SW 1271 (cell line): ENCODE results near the gene GGT5.
A peak's percentile ranks its signal among the peaks of the same experiment; 100 is the strongest.
"Not testable (repeated sequence)": the region's sequence is repeated elsewhere in the genome, so short reads cannot be mapped to it uniquely, and the experiment has no call there.

Source experiments
- DNase-seq, 2 experiments: peaks; one replicate each; lab custom pipeline; 2025; lab: John Stamatoyannopoulos, UW

The GGT5 gene, protein sequence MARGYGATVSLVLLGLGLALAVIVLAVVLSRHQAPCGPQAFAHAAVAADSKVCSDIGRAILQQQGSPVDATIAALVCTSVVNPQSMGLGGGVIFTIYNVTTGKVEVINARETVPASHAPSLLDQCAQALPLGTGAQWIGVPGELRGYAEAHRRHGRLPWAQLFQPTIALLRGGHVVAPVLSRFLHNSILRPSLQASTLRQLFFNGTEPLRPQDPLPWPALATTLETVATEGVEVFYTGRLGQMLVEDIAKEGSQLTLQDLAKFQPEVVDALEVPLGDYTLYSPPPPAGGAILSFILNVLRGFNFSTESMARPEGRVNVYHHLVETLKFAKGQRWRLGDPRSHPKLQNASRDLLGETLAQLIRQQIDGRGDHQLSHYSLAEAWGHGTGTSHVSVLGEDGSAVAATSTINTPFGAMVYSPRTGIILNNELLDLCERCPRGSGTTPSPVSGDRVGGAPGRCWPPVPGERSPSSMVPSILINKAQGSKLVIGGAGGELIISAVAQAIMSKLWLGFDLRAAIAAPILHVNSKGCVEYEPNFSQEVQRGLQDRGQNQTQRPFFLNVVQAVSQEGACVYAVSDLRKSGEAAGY

DNA sequence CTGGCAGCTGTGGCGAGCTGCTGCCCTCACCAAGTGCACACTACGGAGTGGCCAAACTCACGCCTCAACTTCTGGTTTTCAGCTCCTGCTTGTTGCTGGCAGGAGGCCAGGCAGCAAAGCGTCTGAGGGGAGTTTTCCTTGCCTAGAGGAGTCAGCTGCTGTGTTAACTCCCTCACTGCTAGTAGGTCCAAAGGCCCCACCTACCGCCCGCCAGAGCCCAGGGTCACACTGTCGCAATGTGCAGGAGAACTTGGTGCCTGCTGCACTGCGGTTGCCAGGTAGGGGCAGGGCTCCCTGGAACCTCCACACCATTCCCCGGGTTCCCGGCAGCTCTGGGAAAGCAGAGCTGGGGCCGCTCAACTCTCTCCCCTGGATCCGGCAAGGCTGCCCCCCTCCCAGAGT, at the start of gene GGT5:
Gene GGT5 (minus strand): TSS at position 53 of the 402 bp plus-strand sequence. CDS start 357 bp downstream, outside the sequence.
- not testable (repeated sequence) for DNase-seq

DNA sequence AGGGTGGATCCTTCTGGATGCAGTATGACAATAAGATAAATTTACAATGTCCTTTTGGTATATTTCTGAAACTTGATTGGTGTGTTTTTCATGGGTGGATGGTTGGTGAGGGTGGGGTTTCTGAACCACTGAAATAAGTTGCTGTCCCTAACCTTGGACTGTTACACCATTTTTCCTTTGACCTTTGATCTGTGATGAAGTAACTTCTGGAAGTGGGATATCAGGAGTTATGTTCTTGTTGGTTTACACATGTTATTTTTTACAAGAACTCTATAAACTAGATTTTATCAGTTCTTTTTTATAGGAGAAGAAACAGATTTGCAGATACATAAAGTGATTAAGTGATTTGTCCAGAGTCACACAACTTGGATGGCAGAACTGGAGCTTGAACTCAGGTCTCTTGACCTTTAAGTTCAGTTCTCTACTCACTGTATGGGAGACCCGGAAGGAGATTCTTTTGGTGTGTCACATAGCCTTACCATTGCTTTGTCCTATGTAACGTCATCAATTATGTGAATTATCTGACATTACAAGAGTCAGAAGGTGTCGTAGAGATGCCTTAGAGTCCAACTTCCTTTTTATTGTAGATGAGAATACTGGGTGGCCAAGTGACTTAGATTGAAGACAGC, 47.4 kb upstream of the GGT5 start:
- not testable (repeated sequence) for DNase-seq

GRCh38 chr22:24291515-24292201, 46.8 kb upstream of the GGT5 start:
- DNase-seq = no peak

- no peak for DNase-seq
Observed at GRCh38 chr22:24290459-24290858, 45.6 kb upstream of the GGT5 start.

DNA sequence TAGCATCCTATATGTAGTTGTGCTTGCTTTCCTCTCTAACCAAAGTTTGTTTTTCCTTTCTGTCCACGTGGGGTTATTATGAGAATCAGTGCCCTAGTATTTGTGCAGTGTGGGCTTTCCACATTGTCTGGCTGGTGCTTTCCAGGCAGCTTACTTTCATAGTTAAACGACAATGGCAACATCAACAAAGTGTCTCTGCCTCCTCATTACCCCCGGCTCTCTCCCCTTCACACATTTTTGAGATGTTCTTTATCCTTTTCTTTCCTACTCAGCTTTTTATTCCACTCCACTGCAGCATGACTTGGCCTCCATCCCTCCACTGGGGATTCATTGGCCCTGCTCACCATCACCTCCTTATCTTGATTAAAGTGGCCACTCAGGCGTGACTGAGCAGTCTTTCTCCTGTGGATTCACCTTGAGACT, 44.9 kb upstream of the GGT5 start:
- no peak for DNase-seq

GRCh38 chr22:24289114-24289513, 44.2 kb upstream of the GGT5 start:
- DNase-seq = peak in 1 of 2 experiments; percentile 42

DNA sequence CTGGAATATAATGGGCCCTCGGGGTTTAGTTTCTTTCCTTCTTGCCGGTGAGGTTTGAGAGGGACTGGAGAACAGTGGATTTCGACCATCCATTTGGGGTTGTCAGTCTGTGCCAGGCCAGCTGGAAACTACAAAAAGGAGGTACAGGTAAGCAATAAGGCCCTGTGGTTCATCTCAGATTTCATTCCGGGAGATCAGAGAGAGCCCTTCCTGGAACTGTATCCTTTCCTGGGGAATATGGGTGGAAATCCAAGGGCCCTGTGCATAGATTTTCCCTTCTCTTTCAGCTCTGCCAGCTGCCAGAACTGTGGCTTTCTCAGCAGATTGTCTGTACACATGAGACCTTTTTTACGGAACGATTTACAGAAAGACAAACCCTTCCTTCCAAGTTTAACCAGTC, 42.9 kb upstream of the GGT5 start:
- DNase-seq = not testable (repeated sequence)

DNA sequence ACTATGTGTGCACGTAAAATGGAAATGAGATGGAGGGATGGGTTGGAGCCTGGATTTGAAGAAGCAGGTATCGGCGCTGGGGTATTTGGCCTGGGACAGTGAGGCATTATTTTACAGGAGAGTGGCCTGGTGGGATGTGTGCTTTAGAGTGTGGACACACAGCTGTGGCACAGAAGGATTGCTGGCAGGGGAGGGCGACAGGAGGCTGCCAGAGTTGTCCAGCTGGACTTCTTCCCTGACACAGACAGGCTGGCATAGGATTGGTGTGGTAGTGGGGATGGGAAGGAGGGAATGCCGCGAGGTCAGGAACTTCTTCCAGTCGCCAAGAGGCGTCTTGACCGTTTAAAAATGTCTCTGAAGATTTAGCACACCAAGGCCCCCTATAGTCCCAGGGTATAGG, 42.3 kb upstream of the GGT5 start:
- not testable (repeated sequence) for DNase-seq

- DNase-seq = no peak
Observed at GRCh38 chr22:24285245-24285644, 40.4 kb upstream of the GGT5 start.

DNA sequence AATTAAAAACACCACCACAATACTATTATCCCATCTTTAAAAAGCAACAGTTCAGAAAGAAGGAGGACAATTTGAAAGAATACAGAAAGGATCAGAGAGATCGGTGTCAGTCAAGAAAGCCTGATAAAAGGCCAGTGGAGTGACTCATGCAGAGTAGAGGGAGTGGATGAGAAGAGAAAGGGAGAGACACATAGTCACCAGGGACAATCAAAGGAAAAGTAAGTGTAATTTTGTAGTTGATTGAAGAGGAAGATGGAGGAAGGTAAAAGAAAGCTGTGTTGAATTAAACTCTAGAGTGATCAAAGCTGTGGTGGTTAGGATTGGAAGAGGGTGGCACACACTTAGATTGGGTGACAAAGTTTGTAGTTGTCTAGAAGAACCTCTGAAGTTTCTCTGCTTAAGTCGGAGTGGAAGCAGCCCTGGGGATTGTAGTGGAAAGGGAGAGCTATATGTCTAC, 39.9 kb upstream of the GGT5 start:
- DNase-seq = peak in 1 of 2 experiments; percentile 10

DNA sequence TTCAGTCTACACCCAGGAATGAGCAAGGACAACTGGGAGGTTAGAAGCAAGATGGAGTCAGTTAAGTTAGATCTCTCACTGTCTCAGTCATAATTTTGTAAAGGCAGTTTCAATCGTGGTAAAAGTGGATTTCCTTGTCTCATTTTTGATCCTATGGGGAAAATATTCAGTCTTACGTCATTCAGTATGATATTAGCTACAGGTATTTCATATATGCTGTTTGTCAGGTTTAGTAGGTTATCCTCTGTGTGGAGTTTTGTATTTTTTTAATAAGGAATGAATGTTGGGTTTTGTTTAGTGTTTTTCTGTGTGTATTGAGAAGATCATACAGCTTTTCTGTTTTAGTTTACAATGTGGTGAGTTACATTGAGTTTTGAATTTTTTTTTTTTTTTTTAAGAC, 37.5 kb upstream of the GGT5 start:
- DNase-seq = no peak

DNA sequence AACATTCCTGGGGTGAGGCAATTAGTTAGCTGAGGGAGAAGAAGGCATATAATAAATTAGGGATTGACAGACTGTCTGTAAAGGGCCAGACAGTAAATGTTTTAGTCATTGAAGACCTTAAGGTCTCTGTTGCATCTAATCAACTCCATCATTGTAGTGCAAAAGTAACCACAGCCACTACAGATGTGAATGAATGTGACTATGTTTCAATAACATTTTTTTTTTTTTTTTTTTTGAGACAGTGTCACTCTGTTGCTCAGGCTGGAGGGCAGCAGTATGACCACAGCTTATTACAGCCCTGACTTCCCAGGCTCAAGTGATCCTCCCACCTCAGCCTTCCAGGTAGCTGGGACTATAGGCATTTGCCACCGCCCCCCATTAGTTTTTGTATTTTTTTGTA, 35.5 kb upstream of the GGT5 start:
- DNase-seq = not testable (repeated sequence)

- DNase-seq = not testable (repeated sequence)
Observed at GRCh38 chr22:24274696-24275405, 30.0 kb upstream of the GGT5 start.

GRCh38 chr22:24273906-24274305, 29.0 kb upstream of the GGT5 start:
- not testable (repeated sequence) for DNase-seq

- not testable (repeated sequence) for DNase-seq
Observed at GRCh38 chr22:24273031-24273430, 28.1 kb upstream of the GGT5 start.

DNA sequence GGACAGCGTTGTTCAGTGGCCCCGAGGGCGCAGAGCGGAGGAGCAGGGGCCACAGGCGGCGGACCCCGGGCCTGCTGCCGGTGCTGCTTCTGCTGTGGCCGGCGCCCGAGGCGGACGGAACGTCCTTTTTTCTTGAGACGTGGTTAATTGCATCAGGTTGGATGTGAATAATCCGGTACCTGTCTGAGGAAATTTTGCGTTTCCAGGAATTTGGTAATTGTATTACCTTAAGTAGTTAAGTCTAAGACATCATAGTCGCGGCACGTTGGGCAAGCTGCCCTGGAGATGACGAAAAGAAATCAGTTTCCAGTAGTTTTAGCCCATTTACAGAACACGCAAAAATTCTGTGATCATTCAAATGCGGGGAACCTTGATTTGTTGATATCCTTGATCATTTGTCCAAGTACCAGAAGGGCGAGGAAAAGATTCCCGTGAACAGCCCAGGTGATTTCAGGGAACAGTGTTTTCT, 26.5 kb upstream of the GGT5 start:
- no peak for DNase-seq

DNA sequence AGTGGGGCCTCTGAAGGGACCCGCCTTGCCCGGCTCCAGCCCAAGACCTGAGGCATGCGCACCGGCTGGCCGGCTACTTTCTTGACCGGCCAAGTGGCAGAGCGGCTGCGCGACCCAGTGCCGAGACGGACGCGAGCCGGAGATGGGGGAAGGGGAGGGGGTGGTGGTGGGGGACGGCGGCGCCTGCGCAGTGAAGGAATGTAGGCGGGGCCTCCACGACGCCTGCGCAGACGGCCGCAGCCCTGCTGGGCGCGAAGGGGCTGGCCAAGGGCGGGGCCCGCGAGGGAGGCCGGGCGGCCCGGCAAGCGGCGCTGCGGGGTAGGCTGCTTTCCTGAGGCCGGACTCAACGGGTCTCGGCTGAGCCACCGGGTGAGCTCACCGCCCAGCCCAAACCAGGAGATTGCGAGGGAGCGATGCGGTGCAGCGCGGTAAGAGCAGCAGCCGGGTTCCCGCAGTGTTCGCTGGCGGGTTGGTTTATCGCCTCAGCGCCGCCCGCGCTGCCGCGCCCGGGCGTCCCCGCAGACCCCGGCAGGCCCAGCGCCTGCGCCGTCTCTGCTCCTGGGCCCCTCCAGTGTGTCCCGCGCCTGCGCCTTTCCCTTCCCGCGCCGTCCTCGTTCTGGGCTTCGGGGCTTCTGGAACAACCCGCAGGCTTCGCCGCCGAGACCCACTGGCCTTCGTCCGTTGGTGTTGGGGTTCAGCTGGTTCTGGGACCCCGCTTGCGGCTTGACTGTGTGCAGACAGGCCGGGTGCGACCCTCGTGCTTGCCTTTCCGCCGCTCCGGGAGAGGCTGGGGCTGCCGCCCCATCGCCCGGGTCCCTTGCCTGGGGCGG, 25.9 kb upstream of the GGT5 start, which contains the start of gene SPECC1L:
Gene SPECC1L (plus strand): TSS at position 276 of the 830 bp plus-strand sequence. CDS start 31,401 bp downstream, outside the sequence.
- DNase-seq = peak; percentile 55 to 79

DNA sequence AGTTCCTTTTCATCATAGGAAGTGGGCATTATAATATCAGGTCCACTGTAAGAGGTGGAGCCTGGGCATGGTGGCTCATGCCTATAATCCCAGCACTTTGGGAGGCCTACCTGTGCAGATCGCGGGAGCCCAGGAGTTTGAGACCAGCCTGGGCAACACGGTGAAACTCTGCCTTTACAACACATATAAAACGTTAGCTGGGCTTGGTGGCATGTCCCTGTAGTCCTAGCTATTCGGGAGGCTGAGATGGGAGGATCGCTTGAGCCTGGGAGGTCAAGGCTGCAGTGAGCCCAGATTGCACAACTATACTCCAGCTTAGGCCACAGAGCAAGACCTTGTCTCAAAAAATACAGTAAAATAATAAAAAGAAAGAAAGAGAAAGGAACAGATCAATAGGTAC, 21.6 kb upstream of the GGT5 start:
- not testable (repeated sequence) for DNase-seq

DNA sequence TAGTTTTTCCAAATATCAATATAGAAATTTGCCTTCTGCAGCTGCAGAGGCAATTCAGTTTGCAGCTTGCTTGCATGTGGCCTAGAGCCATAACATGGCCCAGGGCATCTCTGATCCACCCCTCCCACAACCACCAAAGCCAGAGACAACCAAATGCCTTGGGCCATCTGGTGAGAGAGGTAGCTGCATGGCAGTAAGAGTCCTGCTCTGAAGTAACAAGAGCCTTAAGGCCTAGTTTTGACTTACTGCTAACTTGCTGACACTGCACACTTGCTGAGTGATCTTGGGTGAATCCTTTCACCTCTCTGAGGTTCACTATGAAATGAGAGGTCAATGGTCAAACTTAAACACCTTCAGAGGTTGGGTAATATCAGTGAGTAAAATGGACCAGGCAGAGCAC, 20.9 kb upstream of the GGT5 start:
- no peak for DNase-seq

- DNase-seq = not testable (repeated sequence)
Observed at GRCh38 chr22:24264329-24264896, 19.5 kb upstream of the GGT5 start.
